Natural killer cell (primary cell): ENCODE measurements around the gene PCSK9. TPM values are rescaled to one million over a fixed set of nuclear protein-coding genes. Genes with fewer than 3 reads are reported as not detected.

Experiments used
- ATAC-seq, 3 donors: fragments of 150-1000 bp in 2 of 3; fragments of 200-7000 bp in 1 of 3; cut with Tn5 transposase; 1 replicate in 1 of 3; 2 replicates in 2 of 3; pipeline ENCODE4 v1.10.0; 2021; ENCODE audit warnings: mild to moderate bottlenecking in 2 of 3, moderate library complexity in 2 of 3
- DNase-seq, 2 donors: peaks; one replicate each; pipeline versions ENCODE4 v3.0.0 to v3.0.0-alpha.2; 2013 to 2021; ENCODE audit warnings: mixed read lengths in 1 of 2
- H3K27ac ChIP-seq: one replicate; pipeline ENCODE4 v1.5.1; 2013; ENCODE audit warnings: mild to moderate bottlenecking, low read length
- H3K27me3 ChIP-seq: one replicate; pipeline ENCODE4 v1.6.1; 2013; ENCODE audit warnings: low read length; ENCODE audit not compliant: control insufficient read depth, insufficient read depth
- H3K36me3 ChIP-seq: one replicate; pipeline ENCODE4 v1.6.1; 2013; ENCODE audit warnings: low read length; ENCODE audit not compliant: control insufficient read depth, insufficient read depth
- H3K4me1 ChIP-seq: one replicate; pipeline ENCODE4 v1.6.1; 2013; ENCODE audit warnings: low read length; ENCODE audit not compliant: control insufficient read depth, insufficient read depth
- H3K4me3 ChIP-seq: one replicate; pipeline ENCODE4 v1.5.1; 2013; ENCODE audit warnings: low read length
- H3K9me3 ChIP-seq: one replicate; pipeline ENCODE4 v1.6.1; 2013; ENCODE audit warnings: low read length; ENCODE audit not compliant: control insufficient read depth, insufficient read depth
- H3K27ac Mint-ChIP-seq, 2 donors: one replicate each; pipeline ENCODE4 v1.8.0; 2022; ENCODE audit warnings: mild to moderate bottlenecking in 2 of 2, mixed read lengths in 2 of 2, moderate library complexity in 1 of 2
- H3K27me3 Mint-ChIP-seq, 2 donors: one replicate each; pipeline ENCODE4 v1.8.0; 2022; ENCODE audit warnings: low read depth in 2 of 2, mixed read lengths in 2 of 2
- H3K36me3 Mint-ChIP-seq: one replicate; pipeline ENCODE4 v1.8.0; 2022; ENCODE audit warnings: mixed read lengths
- H3K4me1 Mint-ChIP-seq, 2 donors: one replicate each; pipeline ENCODE4 v1.8.0; 2022; ENCODE audit warnings: mixed read lengths in 2 of 2
- H3K4me3 Mint-ChIP-seq: one replicate; pipeline ENCODE4 v1.8.0; 2022; ENCODE audit warnings: mild to moderate bottlenecking, moderate library complexity, mixed read lengths
- H3K9me3 Mint-ChIP-seq, 2 donors: one replicate each; pipeline ENCODE4 v1.8.0; 2022; ENCODE audit warnings: mixed read lengths in 2 of 2
- WGBS: methylation state at CpG from one replicate; pipeline ENCODE4 v1.1.7; 2013; ENCODE audit warnings: missing lambda C conversion rate; ENCODE audit not compliant: insufficient coverage; 5-methylcytosine and 5-hydroxymethylcytosine counted together
- intact Hi-C: fragments of 100-400 bp; cut with micrococcal nuclease; formaldehyde crosslinking; loops from one replicate; pipeline ENCODE4 v1.14.2; 2022
- total RNA-seq, 4 donors: library from RNA; stranded (reverse); fragments of 120-200 nt in 1 of 4; gene quantifications; one replicate each; pipeline versions ENCODE4 v1.2.3 to v1.2.4, GENCODE V29; 2013 to 2022
- TF ChIP-seq, protein P1 (sequence below): fragments of 200-600 bp; IDR thresholded peaks from one replicate; pipeline ENCODE4 v1.8.0; 2022; ENCODE audit warnings: antibody characterized with exemption

The PCSK9 gene
- total RNA-seq, 3 donors from 2014 or later (not counting 1 experiment from before 2014, with no cell fraction given): not detected

GRCh38 chr1:54998677-54999076 is 40.7 kb upstream of the PCSK9 start, which contains the start of gene BSND:
TSS of gene BSND (plus strand) at chr1:54998933. CDS start at chr1:54999187, 254 bp downstream.
- Mint-ChIP-seq H3K36me3 (no peaks in the 10 kb centered on the region), H3K4me1 (peaks cover 20 to 23% of the 10 kb centered on the region in 2 donors), H3K27me3 (peaks cover 24 to 26% of the 10 kb centered on the region in 2 donors), H3K4me3 (no peak within 1 kb of the TSS), H3K9me3 (peaks cover 0 to 2% of the 10 kb centered on the region in 2 donors), H3K27ac (no peak within 1 kb of the TSS)
- H3K36me3 ChIP-seq: no peaks in the 10 kb centered on the region
- no peak within 1 kb of the TSS for H3K4me3 ChIP-seq
- no peak for ATAC-seq
- 92% methylated on average over 4 of the region's 7 CpGs for WGBS
- no peaks in the 10 kb centered on the region for H3K9me3 ChIP-seq
- H3K4me1 ChIP-seq: peaks cover 21% of the 10 kb centered on the region
- TF ChIP-seq, protein P1, sequence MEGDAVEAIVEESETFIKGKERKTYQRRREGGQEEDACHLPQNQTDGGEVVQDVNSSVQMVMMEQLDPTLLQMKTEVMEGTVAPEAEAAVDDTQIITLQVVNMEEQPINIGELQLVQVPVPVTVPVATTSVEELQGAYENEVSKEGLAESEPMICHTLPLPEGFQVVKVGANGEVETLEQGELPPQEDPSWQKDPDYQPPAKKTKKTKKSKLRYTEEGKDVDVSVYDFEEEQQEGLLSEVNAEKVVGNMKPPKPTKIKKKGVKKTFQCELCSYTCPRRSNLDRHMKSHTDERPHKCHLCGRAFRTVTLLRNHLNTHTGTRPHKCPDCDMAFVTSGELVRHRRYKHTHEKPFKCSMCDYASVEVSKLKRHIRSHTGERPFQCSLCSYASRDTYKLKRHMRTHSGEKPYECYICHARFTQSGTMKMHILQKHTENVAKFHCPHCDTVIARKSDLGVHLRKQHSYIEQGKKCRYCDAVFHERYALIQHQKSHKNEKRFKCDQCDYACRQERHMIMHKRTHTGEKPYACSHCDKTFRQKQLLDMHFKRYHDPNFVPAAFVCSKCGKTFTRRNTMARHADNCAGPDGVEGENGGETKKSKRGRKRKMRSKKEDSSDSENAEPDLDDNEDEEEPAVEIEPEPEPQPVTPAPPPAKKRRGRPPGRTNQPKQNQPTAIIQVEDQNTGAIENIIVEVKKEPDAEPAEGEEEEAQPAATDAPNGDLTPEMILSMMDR: no peak
- intact Hi-C loops: no loop called here
- H3K27ac ChIP-seq: no peak within 1 kb of the TSS
- peaks cover 15% of the 10 kb centered on the region for H3K27me3 ChIP-seq
- DNase-seq: no peak

DNA sequence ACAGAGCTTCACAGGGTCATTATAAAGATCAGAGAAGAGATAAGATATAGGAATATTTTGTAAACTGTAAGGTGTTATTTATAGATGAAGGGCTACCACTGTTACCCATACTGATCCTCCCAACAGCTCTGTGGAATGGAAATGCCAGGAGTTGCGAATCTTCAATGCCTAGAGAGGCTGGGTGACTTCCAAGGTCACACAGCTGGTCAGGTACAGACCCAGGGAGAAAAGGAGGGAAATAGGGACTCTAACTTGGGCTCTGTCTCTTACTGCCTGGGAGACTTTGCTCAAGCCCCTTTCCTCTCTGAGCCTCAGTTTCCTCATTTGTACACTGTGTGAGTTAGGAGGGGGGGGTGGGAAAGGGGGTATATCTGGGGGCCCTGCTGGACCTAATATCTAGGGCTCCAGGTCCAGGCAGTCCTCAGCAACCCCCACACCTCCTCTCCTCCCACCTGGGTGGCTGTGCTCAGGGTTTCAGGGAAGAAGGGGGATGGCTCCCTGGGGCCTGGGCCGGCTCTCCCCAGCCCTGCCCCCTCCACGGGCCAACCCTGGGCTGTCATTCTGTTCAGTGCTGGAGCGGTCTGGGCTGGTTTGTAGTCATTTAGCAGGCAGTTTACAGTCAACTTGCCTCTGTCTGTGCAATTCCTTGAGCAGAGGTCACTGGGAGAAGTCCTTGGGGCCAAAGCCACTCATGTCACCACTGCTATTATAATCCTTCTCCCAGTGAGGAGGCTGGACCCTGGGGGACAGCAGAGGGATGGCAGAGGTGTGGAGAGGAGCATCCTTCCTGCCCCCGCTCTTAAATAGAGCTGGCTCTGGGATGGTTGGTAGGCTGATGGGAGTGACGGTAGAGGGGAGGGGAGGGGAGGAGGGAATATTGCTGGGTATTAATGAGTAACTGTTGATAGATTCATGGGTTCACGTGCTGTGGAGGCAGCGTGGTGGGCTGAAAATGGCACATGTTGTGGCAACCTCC is 39.0 kb upstream of the PCSK9 start:
- TF ChIP-seq, protein P1: no peak
- H3K4me1 Mint-ChIP-seq: peaks cover 14% of the 10 kb centered on the region in 2 donors
- H3K27me3 ChIP-seq: peaks cover 15% of the 10 kb centered on the region

GRCh38 chr1:55001311-55001710 is 38.0 kb upstream of the PCSK9 start:
- Mint-ChIP-seq H3K36me3 (no peaks in the 10 kb centered on the region), H3K9me3 (no peaks in the 10 kb centered on the region), H3K27ac (no peak overlapping the region), H3K4me3 (no peak overlapping the region), H3K27me3 (peaks cover 11% of the 10 kb centered on the region in 2 donors), H3K4me1 (peaks cover 4 to 5% of the 10 kb centered on the region in 2 donors)
- DNase-seq: no peak
- H3K27ac ChIP-seq: no peak overlapping the region
- H3K9me3 ChIP-seq: no peaks in the 10 kb centered on the region
- H3K4me1 ChIP-seq: peaks cover 7% of the 10 kb centered on the region
- no peaks in the 10 kb centered on the region for H3K36me3 ChIP-seq
- H3K27me3 ChIP-seq: peaks cover 11% of the 10 kb centered on the region
- WGBS: 85% methylated on average over 4 of the region's 4 CpGs
- TF ChIP-seq, protein P1: no peak
- intact Hi-C loops: no loop called here
- ATAC-seq: no peak
- H3K4me3 ChIP-seq: no peak overlapping the region

More for the DNA sequence above, 39.0 kb upstream of the PCSK9 start:
- no peaks in the 10 kb centered on the region for H3K36me3 ChIP-seq
- peaks cover 16% of the 10 kb centered on the region for H3K4me1 ChIP-seq
- Mint-ChIP-seq H3K36me3 (no peaks in the 10 kb centered on the region), H3K9me3 (peaks cover 0 to 2% of the 10 kb centered on the region in 2 donors), H3K27ac (no peak overlapping the region), H3K4me3 (no peak overlapping the region), H3K27me3 (peaks cover 16 to 17% of the 10 kb centered on the region in 2 donors)
- intact Hi-C loops: no loop called here
- 79% methylated on average over 8 of the region's 8 CpGs for WGBS
- no peak overlapping the region for H3K4me3 ChIP-seq
- ATAC-seq: no peak
- no peaks in the 10 kb centered on the region for H3K9me3 ChIP-seq
- DNase-seq: no peak
- no peak overlapping the region for H3K27ac ChIP-seq
